ELF-1 (cell line): Measurements from ENCODE around the gene LOXL3.

Source experiments
- DNase-seq: peaks from one replicate; pipeline ENCODE4 v3.0.0-alpha.2; 2016; ENCODE audit warnings: low read depth, low spot score

LOXL3 gene

DNA sequence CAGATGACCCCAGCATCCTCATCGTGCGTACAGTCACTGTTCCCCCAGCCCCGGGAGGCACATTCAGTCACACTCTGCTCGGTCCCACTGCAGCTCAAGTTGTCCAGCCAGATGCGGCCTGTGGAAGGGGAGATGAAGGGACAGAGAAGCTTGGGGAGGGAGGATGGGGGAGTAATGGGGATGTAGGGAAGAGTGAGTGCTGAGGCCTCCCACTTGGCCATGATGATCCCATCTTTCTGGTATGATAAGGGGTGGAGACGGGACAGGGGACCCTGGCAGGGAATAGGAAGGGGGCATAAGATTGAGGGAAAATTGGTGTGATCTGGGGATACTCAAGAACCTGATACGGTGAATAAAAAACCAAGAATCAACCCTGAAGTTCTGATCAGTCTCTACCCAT is 3.5 kb downstream of the LOXL3 start:
- no peak for DNase-seq

DNA sequence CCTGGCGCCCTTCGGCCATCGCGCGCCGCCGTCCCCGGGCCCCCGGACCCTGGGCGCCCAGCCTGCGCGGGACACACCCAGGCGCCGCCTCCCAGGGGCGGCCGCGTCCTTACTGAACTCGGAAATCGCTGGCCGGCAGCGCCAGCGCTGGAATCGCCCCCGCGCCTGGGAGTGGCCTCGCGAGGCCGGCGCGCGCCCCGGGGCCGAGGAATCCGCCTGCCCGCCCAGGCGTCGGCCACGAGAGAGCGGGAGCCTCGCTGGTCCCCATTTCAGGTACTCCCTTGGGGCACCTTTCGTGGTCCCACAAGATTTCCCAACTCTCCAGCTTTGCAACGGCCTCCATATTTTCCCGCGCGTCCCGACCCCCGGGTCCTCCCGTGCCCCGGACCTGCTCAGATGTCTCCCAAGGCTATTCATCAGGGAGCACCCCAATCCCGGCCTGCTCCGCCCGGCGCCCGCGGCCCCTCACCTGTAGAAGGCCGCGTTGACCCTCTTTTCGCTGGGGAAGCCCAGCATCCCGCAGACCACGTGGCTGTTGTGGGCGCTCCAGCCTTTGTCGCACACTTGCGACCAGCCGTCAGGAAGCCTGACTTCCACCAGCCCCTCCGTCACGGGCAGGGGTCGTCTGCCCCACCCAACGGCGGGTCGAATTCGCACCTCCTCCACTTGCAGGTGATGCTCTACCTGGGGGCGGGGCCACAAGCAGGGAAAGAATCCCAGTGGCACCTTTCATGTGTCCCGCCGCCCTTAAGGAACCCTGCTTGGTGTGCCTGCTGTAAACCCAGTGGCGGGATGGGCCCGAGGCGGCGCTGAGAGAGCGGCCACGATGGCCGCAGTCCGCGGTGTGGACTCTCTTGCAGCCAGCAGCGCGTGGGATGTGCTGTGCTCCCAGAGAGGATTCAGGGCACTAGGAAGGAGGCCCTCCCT is 4.6 kb downstream of the LOXL3 start:
- DNase-seq: peak; percentile 70

DNA sequence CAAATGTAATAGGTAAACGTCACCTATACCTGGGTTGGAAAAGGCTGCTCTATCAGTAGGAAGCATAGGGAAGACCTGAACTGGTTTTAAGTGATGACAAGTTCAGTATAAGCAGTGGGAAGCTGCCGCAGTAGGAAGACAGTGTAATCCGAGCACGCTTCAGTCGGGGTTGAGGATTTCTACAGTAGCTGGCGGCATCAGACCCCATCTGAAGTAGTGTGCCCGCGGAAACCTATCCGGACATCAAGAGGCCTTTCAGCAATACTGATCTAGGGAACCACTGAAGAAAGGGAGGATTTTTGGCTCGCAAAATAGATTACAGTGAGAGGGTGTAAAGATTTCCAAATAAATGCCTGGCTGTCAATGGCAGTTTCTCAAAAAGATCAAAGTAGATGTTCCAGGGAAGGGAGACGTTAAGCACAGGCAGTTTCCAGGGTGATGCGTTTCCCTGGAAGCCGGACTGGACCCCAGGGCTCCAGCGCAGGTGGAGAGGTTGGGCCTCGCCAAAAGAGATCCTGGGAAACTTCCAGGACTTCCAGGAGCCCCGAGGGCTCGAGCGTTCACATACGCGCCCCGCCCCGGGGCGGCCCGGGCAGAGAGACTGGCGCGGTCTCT is 5.3 kb downstream of the LOXL3 start:
- DNase-seq: peak; percentile 47

DNA sequence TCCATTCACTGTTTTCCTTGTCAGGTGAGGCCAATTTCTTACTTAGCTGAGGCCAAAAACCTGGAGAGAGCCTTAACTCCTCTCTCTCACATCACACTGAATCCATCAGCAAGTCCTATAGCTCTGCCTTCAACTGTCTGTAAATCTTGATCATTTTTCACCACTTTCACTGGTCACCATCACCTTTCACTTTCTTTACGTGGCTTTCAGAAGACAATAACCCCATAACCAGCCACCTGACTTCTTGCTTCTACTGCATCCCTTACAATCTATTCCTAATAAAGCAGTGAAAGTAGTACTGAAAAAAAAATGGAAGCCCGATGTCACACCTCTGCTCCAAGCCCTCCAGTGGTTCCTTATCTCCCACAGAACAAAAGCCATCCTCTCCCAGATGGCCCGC is 7.7 kb downstream of the LOXL3 start:
- no peak for DNase-seq

DNA sequence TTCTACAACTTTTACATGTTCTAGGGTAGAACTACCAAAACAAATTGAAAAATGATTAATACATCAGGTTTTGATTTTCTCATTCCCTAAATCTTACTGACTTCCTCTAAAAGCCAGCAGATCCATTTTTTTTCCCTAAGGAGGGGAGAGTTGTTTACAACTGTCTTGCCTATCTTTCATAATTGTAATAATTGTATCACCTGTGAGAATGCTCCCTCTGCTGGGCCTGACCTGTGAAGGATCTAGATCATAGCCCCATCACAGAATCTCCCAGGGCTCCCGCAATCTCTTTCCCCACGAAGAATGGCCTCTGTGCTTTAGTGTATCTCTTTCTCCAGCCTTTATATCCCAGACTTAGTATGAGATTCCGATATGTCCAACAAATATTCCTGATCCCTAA is 9.1 kb downstream of the LOXL3 start:
- no peak for DNase-seq

DNA sequence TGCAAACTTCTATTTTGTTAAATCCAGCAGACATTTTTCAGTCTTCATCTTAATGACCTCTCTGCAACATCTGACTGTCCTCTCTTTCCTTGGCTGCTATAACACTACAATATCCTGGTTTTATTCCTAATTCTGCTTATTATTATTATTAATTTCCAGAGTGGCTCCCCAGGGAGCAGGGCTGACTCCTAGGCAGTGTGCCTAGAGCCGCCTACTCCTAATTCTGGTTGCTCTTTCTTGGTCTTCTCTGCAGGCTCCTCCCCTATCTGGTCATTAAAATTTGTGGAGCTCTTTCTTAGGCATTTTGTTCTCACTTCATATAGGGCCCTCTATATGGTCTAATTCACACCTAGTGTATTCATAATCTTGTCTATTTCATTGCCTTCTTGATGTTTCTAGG is 10.8 kb downstream of the LOXL3 start:
- DNase-seq: no peak

DNA sequence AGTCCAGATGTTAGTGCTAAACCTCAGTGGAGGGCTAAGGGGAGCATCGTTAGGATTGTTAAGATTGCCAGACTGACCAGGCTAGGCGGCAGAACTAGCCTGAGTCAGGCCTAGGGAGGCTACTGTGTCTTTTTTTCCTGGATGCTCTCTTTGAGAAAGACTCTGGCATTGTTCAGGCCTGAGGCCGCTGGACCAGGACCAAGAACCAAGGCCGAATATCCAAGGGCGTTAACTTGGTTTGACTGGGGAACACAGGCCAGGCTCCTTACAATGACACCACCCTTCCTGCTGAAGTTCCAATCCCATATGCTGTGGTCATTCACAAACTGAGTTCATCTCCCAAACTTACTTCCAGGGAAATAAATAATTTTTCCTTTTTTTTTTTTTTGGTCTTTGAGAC is 13.5 kb downstream of the LOXL3 start:
- DNase-seq: no peak

DNA sequence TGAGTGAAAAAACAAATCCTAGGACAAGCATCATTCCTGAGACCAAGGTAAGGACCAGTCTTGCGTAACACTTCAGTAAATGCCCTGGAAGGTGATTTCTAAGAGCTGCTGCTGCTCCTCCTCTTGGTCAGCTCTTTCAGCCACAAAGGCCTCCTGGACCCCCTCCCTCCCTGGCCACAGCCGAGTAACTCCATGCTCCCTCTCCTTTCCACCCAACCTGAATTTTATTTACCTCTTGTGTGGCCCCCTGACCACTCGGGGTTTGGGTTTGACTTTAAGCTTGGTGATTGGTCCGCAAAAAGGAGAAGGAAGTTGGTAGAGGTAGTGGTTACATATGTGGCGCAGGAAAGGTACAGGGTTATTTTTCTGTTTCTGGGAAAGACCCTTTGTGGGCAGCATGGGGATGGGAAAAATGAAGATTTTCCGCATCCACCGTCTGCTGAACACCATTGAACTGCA is 14.8 kb downstream of the LOXL3 start:
- DNase-seq: no peak

DNA sequence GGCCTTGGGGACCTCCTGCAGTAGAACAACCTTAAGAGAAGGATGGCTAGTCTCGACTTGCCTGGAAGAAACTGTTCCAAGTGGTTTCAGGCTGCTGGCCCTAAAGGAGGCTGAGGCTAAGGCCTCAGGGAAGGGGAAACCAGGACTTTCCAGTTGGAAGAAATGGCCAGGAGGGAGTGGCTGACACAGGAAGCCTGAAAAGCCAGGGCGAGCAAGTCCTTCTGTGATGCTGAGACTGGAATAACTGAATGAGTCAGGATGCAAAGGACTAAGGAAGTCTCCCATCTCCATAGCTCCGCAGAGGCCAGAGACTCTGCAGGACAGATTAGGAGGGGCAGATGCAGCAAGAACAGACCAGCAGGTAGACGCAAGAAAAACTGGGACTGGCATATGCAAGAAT is 16.6 kb downstream of the LOXL3 start:
- DNase-seq: no peak

DNA sequence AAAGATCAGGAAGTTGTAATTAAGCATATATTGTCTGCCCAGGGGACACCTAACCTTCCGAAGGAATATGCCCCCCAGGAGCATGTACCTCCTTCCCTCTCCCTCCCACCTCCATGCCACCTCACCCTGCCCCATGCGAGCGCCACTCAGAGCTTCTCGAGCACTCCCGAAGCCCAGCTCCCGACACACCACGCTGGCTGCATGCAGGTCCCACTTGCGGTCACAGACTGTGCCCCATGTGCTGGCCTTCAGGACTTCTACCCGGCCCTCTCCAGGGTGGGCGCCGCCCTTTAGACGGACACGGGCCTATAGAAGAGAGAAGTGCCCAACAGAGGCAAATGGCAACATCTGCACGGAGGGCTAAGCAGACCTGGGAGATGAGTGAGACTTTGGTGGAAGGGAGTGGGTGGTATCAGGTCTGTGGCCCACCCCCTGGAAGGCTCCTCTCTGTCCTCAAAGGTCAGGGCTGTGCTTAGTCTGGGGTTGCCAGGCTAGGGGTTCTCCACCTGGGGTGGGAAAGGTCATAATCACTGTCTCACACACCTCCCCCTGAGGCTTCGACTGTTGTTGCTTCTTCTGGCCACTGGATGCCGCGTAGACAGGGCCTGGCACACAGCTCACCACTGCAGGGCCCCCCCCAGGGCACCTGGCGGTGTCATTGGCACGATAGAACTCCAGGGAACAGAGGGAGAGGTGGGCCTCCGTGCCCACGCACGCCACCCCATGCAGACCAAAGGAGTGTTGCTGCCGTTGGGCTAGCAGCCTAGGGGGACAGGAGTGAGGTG is 17.4 kb downstream of the LOXL3 start:
- DNase-seq: no peak

DNA sequence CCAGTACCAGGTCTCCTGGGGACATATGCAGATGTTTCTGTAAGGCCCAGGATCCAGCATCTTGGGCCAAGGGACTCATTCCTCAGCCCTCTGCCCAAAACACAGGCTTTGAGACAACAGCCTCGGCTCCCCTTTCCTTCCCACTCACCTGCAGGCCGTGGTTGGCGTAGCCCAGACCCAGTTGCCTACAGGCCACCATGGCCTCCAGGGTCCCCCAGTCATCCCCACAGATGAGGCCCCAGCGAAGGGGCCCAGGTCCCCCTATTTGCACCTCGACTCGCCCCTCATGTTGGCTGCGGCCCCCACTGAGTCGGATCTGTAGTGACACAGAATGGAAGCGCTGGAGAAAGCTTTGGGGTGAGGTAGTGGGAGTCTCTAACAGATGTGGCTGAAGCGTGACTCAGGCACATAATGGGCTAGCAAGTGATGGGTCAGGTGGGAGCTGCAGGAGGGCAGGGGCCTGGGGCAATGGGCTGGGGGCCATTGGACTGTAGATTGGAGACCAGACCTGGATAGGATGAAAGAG is 18.2 kb downstream of the LOXL3 start:
- no peak for DNase-seq

DNA sequence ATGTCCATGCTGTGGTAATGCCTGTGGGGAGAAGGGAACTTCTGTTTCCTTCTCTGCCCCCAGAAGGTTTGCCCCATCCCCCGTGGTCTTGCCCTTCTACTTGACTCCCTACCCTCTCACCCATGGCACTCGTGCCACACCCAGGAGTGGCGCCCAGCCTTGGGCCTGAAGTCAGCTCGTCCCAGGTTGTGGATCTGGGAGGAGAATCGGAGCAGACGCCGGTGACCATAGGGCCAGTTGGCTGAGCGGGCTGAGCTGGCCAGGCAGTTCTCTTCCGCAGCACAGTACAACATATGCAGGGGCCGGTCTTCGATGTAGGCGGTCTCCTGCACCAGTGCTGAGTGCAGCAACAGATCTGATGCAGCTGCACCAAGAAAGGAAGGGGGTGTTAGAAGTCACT is 19.3 kb downstream of the LOXL3 start:
- DNase-seq: no peak

DNA sequence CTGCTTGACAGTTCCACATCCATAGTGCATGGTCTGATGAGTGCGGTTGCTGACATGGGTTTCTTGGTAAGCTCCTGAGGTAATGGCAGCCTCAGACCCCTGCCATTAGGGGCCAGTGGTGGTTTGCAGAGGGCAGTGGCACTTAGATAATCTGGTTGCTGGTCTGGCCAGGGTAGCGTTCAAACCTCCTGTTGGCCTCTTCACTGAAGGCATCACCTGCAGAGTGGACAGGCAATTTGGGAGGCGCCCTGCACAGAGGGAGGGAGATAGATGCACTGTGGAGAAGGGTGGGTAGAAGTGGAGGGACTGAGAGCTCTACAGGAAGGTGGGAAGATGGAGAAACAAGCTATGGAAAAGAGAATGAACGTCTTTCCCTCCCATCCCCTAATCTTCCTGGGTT is 20.3 kb downstream of the LOXL3 start:
- no peak for DNase-seq

DNA sequence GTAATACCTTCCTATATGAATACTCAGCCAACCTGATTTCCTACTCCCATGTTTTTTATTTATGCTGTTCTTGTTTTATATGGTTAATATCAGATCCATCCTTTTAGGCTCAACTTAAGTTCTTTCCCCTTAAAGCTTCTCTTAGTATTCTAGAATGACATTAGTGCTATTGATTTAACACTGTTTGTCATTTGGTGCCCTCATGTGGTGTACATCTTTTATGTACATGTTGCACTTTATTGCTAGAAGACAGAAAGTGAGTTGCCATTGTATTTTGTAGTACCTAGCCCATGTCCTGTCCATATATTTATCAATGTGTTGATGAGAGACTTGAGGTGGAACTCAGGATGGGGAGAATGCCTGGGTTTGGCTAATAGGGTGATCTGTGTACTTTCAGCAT is 21.5 kb downstream of the LOXL3 start:
- DNase-seq: no peak

DNA sequence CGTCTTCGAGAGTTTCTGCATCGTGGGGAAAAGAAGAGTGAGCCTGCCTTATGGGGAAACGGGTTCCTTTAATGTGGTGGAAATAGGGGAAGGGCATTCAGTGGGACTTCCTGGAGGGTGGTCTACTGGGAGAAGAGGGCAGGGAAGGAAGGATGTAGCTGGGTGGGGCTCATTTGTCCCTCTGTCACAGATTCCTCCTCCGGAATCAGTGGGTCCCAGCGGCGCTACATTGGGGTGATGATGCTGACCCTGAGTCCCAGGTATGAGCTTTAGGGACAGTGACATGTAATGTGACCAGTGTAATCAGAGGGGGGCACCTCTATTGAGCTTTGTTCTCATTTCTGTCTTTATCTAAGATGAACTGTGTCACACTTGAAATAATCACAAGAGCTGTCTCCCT is 22.1 kb downstream of the LOXL3 start:
- no peak for DNase-seq

DNA sequence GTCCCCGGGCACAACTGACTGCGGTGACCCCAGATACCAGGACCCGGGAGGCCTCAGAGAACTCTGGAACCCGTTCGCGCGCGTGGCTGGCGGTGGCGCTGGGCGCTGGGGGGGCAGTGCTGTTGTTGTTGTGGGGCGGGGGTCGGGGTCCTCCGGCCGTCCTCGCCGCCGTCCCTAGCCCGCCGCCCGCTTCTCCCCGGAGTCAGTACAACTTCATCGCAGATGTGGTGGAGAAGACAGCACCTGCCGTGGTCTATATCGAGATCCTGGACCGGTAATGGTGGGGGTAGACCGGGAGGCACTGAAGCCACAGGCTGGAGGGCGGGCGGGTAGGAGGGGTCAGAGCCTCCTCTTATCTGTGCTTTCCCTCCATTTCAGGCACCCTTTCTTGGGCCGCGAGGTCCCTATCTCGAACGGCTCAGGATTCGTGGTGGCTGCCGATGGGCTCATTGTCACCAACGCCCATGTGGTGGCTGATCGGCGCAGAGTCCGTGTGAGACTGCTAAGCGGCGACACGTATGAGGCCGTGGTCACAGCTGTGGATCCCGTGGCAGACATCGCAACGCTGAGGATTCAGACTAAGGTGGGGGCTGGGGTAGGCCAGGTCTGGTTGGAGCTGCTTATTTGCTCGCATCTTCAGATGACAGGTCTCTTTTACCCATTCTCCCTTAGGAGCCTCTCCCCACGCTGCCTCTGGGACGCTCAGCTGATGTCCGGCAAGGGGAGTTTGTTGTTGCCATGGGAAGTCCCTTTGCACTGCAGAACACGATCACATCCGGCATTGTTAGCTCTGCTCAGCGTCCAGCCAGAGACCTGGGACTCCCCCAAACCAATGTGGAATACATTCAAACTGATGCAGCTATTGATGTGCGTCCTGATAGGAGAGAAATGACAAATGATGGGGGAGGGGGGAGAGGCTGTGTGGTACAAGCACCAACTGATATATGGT is 23.2 kb downstream of the LOXL3 start:
- DNase-seq: peak; percentile 49

DNA sequence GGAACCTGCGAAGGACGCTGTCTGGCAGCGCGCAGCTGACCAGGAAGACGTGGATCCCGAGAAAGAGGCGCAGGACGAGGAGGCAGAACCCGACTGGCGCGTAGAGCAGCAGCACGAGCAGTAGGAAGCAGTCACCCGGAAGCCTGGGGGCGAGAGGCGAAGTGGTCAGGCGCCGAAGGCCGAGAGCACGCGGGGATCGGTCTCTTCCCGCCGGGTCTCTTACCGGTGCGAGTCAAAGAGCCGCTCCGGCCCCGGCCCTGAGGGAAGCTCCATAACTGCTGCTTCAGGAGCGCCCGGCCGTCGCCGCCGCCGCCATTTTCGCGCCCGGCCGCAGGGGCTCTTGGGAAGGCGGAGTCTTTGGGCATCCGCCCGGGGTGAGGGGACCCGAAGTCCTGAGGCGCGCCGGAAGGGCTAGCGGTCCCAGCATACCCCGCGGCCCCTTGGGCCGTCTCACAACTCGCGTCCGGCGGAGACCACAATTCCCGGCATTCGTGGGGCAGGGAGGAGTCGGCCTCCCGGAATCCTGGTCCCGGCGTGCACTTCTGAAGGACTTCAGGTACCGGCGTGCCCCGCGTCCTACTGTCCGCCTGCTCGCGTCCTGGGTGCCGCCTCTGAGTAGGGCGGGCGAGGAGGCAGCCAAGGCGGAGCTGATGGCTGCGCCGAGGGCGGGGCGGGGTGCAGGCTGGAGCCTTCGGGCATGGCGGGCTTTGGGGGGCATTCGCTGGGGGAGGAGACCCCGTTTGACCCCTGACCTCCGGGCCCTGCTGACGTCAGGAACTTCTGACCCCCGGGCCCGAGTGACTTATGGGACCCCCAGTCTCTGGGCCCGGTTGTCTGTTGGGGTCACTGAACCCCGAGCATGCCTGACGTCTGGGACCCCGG is 24.1 kb downstream of the LOXL3 start, which contains the start of the genes AUP1 and HTRA2:
AUP1 (minus strand) TSS at position 350 of the 882 bp plus-strand sequence; CDS start at position 273, 77 bp downstream.
HTRA2 (plus strand) TSS at position 577 of the 882 bp plus-strand sequence; CDS start at position 651, 74 bp downstream.
- peak; percentile 98 for DNase-seq

DNA sequence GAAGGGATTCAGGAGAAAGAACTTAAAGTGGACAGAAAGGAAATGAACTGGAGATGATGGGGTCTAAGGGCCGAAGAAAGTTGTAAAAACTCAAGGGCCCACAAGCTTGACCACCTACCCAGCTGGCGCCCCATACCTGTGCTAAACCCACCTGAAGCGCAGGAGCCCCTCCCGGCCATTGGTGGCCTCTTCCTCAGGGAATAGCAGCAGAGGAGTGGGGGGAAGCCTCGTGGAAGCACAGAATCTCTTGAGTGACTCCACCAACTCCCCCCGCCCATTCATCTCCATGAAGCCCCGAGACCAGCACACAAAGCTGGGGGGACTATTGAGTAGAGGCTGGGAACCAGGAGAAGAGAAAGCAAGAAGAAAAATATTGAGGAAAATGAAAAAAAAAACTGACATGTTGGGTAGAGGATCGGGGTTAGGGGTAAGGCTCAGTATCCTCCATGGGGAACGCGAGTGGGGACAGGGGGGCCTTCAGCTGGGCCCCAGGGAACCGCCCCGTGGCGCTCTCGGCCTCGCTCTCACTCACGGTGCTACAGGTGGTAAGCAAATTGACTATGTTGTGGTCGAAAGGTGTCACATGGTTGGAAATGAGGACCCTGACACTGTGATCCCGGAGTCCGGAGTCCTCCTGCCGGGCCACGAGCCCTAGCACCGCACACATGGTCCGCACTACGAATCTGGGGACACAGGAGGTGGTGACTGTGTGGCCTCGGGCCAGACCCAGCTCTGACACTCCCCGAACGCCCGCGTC is 25.0 kb downstream of the LOXL3 start:
- DNase-seq: no peak

DNA sequence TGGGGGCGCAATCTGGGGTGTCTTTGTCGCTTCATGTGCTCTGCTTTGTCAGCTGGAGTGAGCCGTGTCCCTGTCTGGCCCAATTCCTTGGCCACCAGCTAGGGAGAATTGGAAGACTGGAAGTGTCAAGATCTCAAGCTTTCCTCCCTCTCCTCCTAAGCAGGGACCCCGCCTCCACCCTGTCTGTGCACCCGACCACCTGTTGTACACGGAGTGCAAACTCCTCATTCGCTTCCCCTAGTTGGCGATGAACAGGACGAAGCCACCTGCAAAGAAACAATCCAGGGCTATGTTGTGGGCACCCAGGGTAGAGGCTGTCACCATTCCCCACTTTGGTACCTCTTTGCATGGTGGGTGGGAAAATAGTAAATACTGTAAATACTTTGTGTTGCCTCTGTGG is 26.0 kb downstream of the LOXL3 start:
- DNase-seq: no peak
